HG03064 (cell line): ENCODE results near the gene DDAH1.

Experiments
- ATAC-seq: cut with Tn5 transposase; IDR thresholded peaks from one replicate; pipeline ENCODE4 v1.9.1; 2021; ENCODE audit warnings: low read depth; ENCODE audit not compliant: unreplicated experiment

DDAH1 gene

DNA sequence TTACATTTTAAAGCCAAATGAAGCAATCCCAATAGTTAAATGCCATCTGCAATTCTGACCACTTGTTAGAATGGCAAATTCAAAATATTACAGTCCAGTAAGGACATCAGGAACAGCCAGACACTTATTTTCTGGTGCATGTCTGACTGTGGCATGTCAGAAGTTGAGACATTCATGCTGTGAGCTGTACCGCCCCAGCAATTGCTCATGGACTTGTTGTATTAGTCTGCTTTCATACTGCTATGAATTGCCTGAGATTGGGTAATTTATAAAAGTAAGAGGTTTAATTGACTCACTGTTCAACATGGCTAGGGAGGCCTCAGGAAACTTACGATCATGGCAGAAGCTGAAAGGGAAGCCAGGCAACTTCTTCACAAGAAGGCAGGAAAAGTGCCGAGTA, 19.1 kb downstream of the DDAH1 start:
- no peak for ATAC-seq

DNA sequence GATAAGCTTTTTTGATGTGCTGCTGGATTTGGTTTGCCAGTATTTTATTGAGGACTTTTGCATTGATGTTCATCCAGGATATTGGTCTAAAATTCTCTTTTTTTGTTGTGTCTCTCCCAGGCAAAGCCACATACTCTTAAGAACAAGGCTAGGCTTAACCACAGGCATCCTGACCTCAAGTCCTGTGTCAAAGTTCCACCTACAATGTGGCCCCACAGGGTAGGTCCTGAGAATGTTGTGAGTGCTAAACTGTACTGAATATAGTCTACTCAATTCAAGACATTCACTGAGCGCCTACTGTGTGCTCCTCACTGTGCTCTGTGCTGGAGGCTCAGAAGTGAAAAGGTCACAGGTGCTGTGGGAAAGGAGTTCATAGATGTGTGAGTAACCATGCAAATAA, 20.6 kb downstream of the DDAH1 start:
- ATAC-seq = no peak

DNA sequence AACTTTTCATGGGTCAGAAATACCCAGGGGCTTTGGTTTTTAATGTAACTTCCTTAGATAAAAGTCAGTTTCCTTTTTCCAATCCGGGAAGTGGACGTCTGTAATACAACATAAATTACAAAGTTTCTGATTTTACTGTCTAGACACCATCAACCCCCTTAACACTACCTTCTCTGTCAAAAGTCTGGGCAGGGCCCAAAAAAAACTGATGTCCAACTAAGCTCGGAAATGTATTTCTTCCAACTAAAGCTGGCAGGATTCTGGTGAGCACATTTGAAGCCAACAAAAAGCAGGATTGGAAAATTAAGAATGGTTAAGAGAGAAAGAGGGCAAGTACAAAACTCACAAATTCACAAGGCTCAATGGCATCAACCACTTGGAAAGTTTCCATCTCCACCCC, 24.3 kb downstream of the DDAH1 start:
- no peak for ATAC-seq

DNA sequence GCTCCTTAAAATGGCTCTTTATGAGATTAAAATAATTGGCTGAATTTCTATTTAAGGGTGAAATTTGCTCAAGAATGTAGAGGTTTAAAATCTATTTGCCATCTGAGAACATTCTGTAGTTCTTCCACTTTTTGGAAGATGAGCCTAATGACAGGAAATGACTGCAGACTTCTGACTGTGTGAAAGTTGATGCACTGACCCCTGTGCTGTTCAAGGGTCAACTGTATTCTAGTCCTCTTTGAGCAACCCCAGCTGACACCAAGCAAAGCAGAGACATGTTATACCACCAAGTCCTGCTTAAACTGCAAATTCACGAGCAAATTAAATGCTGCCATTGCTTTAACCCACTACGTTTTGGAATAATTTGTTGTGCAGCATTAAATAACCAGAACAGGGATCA, 26.6 kb downstream of the DDAH1 start:
- ATAC-seq = no peak

DNA sequence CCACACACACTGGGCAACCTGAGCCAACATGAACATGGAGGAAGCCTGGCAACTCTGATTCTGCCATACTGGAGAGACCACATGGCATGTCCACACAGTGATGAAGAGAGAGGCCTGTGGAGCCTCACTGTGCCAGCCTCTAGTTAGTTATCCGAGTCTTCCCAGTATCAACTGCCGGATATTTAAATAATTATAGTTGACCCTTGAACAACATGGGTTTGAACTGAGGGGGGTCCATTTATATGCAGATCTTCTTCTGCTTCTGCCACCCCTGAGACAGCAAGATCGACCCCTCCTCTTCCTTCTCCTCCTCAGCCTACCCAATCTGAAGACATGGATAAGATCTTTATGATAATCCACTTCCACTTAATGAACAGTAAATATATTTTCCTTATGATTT, 27.8 kb downstream of the DDAH1 start:
- ATAC-seq = no peak

DNA sequence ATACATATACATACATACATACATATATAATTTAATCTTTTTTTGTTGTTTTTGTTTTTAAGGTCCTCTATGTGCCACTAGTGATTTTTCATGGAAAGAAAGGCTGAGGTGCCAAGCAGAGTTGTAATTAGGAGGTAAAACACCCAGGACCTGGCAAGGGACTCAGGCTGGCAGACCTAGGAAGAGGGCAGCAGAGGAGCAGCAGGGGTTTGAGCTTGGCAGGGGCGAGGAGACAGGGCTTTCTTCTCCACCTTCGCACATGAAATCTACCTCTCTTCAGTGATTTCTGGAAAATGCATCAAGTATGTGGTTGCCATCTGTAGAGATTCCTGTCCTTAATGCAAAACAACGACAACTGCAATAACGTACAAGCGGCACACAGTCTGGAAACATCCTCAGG, 31.9 kb downstream of the DDAH1 start:
- ATAC-seq = no peak

DNA sequence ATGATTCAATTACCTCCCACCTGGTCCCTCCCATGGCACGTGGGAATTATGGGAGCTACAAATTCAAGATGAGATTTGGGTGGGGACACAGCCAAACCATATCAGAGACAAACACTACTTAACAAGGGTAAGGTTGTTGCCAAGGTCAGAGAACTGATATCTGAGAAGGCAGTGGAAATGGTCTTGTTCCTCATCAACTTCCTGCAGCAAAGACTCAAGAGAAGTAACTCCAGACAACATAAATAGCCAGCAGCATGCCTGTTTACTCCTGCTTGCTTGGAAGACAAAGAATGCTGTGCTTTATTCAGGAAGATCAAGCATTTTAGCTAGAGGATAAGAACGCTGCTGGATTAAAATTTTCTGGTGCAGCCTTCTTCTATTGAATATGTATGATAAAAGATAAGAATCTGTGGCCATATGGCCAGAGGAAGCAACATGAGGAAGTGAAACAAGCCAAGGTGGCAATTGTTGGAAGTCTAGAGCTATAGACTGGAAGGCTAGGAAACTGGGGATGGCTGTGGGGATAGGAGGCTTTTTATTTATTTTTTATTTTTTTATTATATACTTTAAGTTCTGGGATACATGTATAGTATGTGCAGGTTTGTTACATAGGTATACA, 36.4 kb downstream of the DDAH1 start:
- ATAC-seq = no peak

DNA sequence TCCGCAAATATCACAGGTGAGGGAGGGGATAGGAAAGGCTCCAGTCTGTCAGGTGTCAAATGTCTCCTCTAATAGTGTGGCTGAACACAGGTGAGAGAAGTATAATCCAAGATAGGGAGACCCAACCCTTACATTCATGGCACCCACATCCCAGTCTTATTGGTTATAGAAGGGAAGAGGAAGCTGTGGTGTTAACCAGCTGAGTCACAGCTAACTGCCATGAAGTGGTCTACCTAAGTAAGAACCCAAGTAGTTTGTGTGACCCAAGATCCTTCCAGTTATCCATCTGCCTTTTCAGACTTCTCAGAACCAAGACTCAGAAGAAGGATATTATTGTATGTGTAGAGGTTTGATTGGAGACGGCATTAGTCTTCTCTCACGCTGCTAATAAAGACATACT, 37.1 kb downstream of the DDAH1 start:
- no peak for ATAC-seq

DNA sequence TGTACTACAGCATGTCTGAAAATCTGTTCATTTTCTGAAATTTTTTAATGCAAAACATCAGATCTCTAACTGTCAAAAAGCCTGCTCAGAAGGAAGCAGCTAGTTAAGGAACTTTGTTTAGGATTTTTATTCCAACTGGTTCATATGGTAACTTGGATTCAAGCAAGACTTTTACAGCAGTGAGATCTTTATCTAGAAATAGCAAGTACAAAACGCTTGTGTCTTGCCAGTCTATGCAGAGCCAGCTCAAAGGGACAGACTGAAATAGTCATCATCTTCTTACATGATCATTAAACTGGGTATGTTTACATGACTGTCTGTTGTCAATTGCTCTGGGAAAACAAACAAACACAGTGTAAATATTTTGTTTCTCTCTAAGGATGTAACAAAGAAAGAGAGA, 37.6 kb downstream of the DDAH1 start:
- ATAC-seq = no peak

DNA sequence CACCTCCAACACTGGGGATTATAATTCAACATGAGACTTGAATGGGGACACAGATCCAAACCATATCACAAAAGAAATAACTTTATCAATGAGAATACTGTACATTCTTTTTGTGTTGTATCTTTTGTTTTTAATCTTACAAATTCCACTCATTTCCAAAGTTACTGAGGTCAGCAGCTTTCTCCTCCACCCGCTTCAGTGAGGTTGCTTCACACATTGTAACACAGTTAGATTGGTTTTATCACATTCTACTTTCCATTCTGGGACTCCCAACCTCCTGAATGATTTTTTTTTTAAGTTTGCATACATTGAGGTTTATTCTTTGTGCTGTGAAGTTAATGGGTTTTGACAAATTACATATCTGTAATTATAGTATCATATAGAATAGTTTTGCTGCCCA, 43.8 kb downstream of the DDAH1 start:
- ATAC-seq = no peak

DNA sequence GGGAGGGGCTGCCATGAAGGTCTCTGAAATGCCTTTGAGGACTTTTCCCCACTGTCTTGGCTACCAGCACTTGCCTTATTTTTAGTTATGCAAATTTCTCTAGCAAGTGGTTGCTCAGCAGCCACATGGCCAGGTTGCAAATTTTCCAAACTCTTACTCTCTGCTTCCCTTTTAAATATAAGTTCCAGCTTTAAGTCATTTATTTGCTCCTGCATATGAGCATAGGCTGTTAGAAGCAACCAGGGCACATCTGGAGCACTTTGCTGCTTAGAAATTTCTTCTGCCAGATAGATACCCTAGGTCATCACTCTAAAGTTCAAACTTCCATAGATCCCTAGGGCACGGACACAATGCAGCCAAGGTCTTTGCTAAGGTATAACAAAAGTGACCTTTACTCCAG, 44.8 kb downstream of the DDAH1 start:
- no peak for ATAC-seq

DNA sequence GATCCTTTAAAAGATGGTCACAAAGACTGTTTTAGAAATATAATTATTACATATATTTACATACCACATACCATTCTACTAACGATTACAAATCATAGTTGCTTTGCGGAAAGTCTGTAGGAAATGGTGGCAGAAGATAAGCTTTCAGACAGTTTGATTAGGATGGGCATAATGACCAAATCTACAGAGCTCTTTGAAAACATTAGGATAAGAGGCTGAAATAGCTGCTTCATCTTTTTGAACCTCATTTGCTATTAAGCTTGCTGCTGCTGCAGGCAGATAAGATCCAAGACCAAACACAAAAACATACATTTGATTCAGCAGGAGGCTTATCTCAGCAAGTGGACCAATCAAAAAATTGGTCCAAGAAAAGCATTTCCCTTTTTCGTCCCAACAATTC, 47.1 kb downstream of the DDAH1 start:
- no peak for ATAC-seq

DNA sequence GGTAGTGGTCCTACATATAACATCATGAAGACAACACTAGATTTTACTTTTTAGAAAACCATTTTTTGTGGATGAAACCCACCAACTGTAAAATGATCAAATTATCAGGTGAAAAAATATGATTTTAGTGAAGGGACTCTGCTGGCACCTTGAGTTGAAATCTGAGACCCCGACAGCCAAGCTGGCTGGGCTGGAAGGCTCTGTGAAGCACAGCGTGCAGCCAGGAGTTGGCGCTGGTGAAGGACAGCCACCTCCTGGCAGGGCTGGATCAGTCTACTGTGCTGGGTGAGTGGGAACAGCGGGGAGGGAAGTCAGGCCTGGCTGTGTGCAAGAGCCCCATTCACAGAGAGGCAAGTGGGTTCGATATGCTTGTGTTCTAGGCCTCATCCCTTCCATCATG, 47.9 kb downstream of the DDAH1 start:
- no peak for ATAC-seq

DNA sequence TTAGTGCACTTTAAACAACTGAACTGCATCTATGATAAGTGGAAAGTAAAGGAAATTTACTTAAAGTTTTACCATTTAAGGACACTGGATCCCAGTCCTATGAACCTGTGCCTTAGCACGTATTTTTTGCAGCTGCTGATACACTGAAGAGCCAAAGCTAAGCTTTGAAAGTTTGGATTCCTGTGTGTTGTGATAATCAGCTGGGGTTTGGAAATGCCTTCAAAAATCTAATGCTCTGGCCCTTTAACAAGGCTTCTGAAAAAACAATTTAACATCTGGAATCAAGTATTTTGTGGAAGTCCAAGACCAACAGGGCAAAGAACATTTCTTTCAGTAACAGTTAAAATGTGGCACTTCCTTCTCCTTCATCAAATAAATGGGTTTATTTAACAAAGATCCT, 51.8 kb downstream of the DDAH1 start:
- ATAC-seq = no peak

DNA sequence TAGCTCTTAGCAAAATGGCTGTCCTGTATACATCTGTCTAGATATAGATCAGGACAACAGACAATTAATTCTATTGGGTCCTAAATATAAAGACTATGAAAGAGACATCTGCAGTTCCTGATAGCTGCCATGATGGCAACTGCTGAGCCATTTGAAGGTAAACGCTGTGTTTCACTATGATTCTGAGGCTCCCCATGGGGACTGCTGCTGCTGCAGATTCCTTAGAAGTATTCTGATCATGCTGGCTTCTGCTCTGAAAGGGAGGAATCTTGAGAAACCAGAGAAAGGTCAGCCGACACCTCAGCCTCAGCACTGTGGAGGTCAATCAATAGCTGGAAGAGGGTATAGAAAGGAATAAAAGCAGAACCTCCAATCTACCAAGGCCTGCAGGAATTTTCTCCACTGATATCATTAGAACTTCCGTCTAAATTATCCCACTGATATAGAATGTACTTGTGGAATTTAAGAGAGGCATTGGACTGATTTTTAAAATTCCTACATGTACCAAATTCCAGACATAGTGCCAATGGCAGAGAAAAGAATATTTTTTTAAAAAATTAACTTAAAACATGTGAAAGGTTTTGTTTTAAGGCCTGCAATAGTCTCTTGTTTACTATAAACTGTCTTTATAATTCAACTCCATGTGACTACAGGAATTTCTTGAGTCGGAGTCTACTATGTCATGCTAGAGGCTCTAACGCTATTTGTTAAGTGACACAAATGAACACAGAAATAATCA, 53.2 kb downstream of the DDAH1 start:
- ATAC-seq = no peak

DNA sequence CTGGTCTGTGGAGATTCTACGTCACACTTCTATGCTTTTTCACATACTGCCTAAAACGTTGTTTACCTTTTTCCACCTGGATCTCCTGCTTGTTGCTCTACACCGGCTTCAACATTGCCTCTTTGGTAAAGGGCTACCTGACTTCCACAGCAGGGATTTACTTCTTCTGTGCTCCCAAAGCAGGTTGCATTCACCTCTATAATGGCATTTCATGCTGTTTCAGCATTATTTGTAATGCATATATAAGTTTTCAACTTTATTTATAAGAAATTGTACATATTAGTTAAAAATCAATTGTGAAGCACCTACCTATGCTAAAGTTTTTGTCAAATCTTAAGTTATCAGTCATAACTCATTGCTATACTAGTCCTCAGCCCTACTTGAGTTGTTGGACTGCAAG, 55.4 kb downstream of the DDAH1 start:
- ATAC-seq = no peak

DNA sequence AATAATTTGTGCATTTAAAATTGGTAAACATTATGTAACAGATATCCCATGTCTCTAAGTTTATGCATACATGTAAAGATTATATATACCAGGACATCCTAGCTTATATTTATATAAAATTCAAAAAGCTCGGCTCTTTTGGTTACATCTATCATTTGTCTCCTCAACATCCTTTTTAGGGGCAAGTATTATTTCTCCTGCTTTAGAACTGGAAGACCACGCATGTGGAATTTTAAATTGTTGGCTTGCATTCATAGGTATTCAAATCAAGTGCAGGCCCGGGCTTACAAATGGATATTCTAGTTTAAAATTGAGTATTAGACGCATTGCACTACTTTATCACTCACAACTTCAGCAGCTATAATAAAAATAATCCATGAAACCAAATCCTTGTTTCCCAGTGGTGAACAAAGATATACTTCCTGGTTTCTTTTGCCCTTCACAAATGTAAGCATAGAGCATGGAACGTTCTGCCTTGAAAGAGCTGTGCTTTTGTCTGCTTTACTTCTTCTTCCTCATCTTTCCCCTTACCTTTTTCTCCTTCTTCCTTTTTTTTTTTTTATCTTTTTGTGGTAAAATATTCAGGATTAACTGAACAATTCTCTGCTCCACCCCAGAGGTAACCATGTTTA, 57.1 kb downstream of the DDAH1 start:
- ATAC-seq = no peak

DNA sequence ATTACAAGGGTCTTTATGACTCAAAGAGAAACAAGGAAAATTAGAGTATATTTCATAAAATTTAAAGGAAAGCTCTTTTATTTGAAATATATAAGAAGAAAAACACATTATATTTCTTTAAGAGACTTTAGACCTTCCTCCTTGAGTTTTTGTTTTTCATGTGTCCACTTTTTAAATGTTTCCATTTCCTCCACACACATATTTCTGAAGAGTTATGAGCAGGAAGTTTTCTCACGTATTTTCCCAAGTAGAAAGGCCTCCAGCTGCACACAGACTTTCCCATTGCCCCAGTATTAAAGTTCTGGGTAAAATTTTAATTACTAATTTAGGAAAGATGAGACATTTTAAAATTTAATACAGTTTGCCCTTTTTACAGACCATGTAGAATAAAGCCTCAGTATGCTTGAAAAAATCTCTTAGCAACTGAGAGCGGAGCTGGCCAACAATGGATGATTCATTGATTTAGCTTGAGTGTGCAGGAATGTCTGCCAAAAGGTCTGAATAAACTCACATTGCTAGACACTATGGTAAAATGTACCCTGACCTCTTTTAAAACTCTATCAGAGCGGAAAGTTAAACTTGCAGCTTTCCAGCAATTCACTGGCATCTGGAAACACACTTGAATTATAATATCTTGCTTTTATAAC, 57.9 kb downstream of the DDAH1 start:
- ATAC-seq = no peak

DNA sequence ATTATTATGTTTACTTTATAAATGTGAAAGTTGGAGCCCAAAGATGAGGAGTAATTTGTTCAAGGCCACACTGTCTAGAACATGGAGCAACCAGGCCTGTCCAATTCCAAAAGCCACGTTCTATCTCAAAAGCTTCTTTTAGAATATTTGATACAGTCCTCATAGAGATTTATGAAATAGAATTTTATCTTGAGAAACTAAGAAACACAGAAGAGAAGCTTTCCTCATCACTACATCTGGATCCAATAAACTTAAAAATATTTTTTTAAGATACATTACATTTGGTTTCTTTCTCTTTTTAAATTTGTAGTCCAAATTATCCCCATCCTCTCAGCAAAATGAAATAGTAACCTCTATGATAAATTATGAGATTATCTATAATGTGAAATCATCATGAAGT, 58.9 kb downstream of the DDAH1 start:
- no peak for ATAC-seq

DNA sequence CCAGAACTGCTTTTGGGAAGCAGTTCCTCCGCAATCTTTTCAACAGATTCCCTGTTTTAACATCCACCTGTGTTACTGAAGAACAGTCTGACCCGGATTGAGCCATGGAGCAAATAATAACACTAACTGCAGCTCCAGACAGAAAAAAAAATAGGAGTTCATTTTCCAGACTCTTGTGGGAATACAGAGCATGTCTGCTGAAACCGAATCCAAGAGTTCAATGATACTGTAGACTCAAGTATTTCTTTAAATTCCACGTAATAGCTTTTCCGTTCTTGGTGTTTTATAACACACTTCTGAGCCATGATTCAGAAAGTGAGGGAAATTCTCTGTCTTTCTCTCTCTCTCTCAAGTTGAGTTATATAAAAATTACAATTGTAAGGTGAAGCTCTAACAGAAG, 60.6 kb downstream of the DDAH1 start:
- ATAC-seq = no peak

DNA sequence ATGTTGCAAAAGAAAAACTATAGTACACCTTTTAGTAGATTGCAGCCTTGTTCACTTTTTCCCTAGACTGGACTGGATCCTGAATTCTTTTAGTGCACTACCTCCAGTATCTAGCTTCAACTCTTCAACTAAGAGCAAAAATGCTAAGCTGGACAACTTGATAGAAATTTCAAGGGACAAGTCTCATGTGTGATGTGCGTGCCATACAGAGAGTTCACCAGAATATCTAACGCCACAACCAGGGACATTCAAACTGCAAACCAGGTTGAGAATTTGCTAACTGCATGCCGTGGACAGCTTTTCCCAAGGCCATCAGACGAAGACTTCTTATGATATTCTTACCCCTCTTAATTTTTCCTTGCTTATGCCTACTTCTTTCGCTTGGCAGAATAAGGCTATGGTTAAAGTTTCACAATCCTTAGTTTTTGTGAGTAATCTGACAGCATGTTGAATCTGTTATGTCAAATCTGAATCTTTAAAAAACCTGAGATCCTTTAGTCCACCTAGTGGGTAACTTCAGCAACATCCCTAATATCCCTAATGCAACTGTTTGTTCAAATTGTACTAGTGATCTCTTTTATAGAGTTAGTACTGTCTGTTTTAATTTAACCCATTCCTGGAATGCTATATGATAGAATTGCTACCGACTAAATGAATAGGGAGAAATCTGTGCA, 66.4 kb downstream of the DDAH1 start:
- ATAC-seq = no peak
